NK-92 treated with Interleukin-12 subunit alpha and Interleukin-12 subunit beta, amount 100 ng/mL, for 24 hours (cell line): ENCODE measurements around the gene AP3M1.

Experiments used
- DNase-seq: peaks from one replicate; lab custom pipeline; 2025; lab: John Stamatoyannopoulos, UW

AP3M1 gene

DNA sequence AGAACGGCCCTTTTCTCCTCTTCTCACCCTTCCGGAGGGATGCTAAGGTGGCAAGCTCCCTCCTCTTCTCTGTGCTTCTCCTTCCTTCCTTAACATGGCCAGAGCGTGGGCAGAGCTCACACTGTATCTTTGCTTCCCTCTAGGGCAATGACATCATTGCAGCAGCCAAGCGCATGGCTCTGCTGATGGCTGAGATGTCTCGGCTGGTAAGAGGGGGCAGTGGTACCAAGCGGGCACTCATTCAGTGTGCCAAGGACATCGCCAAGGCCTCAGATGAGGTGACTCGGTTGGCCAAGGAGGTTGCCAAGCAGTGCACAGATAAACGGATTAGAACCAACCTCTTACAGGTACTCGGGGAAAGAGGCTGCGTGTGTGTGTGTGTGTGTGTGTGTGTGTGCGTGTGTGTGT lies 36.6 kb downstream of the AP3M1 start:
- no peak for DNase-seq

DNA sequence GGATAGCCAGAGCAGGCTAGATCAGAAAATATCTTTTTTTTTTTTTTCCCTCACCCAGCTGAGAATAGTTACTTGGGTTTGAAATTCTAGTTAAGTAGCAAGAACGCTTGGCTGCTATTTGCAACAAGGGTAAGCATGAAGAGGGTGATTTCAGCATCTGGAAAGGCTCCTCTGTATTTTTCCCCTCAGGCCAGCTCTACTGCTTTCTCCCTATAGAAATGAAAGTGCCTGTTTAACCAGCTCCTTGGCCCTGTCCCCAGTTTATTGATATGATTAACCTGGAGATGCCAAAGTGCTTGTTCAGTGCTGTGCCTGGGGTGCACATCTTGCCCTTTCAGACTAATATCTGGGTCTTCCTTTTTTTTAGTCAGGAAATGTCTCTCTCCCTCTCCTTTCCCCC lies 37.1 kb downstream of the AP3M1 start:
- DNase-seq, result no peak

DNA sequence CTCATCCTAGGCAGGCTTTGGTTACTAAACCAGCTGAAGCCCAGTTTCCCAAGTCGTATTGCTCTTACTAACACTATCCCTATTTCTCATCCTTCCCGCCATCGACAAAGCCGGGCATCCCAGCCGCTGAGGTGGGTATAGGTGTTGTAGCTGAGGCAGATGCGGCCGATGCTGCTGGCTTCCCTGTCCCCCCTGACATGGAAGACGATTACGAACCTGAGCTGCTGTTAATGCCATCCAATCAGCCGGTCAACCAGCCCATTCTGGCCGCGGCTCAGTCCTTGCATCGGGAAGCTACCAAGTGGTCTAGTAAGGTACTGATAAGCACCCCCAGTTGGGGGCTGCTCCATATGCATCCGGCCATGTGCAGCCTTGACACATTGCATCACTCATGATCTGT lies 38.8 kb downstream of the AP3M1 start:
- DNase-seq, result no peak

DNA sequence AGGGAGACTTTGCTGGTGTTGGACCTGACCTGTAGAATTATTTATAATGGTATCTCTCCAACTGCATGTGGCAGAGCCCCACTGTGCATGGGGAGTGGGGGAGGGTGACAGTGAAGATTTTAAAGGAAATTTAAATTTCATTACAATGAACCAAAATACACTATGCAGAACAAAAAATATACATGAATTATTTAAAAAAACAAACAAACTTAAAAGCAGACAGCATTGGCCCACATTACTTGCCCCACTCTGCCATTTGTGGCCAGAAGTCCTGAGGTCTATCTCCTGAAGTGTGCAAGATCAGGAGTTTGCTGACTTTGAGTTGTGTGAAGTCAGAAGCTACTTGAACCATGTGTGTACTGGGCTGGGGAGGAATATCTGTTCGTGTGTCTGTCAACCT lies 40.5 kb downstream of the AP3M1 start:
- no peak for DNase-seq

DNA sequence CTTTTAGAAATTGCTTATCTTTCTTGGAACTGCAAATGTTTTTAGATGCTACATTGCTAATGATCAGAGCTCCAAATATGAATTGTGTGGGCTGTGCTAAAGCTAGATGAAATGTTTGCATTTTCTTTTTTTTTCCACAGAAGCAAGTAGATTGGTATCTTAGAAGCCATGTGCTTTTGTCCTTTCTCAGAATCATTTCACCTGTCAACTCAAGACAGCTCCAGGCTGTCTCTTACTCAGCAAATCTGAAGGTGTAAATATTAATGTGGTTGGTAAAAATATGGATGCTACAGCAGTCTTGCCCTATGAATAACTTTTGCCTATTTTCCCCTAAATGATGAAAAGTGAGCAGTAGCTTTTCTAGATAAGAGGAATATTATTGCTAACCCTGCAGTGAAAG lies 41.2 kb downstream of the AP3M1 start:
- no peak for DNase-seq

DNA sequence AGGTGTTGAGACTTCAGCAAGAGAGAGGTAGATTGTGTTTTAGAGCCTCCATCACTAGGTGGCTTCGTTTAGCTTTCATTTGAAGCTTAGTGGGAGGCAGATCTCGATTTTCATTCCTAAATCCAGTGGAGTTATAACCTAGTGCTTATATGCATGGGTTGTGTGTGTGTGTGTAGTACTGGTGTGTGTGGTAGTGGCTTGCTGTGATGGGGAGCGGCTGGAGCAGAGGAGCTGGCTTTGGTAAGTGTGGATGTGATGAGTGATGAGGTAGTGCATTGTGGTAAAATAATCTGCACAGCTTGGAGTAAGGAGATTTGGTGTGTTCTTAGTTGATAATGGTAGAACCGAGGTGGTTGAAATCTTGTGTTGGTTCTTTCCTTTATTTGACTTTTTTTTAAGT lies 43.2 kb downstream of the AP3M1 start:
- DNase-seq, result no peak

DNA sequence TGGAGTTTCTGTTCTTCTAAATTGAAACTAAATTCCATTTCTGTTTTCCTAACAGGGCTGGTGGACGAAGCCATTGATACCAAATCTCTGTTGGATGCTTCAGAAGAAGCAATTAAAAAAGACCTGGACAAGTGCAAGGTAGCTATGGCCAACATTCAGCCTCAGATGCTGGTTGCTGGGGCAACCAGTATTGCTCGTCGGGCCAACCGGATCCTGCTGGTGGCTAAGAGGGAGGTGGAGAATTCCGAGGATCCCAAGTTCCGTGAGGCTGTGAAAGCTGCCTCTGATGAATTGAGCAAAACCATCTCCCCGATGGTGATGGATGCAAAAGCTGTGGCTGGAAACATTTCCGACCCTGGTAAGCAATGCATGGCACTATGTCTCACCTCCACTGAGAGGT lies 45.6 kb downstream of the AP3M1 start:
- no peak for DNase-seq

DNA sequence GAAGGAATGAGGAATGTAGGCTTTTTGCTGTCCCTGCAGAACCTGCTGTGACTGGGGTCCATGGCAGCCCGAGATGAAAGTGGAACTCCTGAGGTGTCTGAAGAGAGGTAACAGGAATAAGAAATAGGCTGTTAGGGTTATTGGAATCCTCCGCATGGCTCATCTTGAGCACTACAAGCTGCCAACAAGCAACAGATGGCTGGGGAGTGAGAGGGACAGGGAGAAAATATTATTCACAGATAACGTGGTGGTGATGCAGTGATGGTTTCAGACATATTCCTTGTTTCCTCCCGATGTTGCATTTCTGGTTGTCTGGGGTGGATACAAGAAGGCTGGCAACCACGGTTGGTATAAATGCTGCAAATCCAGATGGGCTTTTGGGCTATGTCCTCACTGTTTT lies 46.1 kb downstream of the AP3M1 start:
- DNase-seq, result no peak

DNA sequence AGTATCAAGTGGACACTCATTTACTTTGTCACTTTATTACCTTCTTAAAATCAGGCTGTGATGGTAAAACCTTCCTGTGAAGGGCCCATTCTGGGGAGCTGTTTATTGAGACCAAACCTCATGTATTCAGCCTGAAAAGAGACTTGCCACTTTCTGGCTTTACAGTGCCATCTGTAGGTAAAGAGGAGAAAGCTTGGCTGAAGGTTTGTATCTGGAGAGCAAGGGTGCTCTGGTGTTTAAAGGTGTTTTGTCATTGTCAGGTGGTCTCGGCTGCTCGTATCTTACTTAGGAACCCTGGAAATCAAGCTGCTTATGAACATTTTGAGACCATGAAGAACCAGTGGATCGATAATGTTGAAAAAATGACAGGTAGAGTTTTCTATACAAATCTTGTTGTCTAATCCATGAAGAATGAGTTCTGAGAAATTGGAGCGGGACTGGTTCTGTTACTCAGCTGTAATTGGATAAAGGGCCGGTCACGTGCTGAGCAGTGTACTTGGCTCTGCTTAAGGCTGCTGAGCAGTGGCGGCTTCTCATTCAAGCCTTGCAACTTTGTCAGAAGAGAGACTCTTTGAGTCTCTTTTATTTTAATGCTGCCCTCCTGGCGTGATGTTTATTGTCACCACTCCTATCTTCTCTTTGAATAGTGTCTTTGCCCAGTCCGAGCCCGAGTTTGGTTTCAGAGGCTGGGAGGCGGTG lies 46.9 kb downstream of the AP3M1 start:
- no peak for DNase-seq

DNA sequence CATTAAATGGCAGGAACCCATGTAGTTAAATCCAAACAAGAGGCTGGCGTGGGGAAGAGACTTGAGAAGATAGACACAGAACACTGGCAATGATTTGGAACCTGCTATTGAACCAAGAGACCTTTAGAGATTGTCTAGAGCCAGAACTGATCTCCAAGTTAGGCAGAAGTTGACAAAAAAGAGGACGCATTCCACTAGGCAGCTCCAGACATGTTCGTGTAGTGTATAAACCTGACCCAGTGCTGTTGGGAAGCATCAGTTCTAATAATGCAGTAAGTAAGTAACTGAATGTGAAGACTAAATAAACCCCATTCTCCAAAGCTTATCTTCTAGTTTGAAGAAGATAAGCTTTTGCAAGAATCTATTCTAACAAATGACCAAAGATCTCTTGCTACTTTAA lies 50.8 kb downstream of the AP3M1 start:
- no peak for DNase-seq

DNA sequence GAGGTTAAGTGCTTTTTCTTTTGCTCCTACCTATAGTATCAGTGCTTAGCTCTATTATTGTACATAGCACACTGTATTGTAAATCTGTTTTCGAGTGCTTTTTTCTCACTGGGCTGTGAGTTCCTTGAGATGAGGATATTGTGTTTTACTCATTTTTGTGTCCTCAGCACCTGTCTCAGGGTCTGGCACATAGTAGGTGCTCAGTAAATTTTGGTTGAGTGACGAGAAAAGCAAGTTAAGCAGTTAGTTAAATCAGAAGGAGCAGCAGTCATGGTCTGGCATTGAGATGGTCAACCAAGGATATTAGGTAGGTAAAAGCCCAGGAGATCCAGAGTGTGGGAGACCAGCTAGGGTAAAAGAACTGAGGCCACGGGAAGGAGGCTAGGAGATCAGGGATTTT lies 51.2 kb downstream of the AP3M1 start:
- no peak for DNase-seq

DNA sequence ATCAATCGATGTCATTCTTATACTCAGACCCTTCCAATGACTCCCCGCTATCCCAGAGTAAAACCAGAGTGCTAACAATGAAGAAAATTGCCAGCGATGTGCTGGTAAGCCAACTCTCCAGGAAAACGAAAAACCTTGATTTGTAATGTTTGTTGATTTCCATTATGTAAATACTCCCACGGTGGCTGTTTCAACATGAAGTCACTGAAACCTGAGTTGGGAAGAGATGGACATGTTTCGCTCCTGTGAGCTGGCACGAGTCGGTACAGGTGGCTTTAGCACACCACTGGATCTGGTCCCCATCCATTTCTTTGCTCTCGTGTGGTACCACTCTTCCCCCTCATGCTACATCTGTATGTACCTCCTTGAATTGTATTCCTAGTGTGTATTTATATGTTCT lies 52.9 kb downstream of the AP3M1 start:
- no peak for DNase-seq

DNA sequence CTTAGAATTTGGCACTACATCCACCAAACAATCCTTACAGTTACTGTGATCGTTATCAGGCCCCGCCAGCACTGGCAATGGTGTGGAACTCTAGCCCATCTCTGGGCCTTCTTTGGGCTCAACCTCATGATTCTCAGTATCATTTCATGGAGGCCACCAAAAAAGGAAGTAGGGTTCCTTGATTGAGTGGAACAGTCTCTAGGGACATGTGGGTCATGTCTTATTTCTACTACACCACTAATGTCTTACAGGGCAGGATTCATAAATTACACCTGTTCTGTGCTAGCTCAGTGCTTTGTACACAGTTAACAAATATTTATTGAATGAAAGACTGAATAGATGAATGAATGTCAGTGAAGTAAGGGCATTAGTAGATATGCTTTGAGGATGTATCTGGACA lies 53.9 kb downstream of the AP3M1 start:
- DNase-seq, result no peak

DNA sequence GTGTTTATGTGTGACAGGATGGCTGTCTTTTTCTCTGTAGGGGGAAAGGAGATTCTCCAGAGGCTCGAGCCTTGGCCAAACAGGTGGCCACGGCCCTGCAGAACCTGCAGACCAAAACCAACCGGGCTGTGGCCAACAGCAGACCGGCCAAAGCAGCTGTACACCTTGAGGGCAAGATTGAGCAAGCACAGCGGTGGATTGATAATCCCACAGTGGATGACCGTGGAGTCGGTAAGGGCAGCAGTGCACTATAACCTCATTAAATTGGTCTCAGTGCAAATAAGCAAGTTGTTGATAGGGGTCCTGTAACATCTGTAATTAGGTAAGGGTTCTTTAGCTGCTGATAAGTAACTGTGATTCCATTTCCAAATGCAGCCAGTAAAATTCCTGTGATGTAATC lies 56.4 kb downstream of the AP3M1 start:
- DNase-seq, result no peak

DNA sequence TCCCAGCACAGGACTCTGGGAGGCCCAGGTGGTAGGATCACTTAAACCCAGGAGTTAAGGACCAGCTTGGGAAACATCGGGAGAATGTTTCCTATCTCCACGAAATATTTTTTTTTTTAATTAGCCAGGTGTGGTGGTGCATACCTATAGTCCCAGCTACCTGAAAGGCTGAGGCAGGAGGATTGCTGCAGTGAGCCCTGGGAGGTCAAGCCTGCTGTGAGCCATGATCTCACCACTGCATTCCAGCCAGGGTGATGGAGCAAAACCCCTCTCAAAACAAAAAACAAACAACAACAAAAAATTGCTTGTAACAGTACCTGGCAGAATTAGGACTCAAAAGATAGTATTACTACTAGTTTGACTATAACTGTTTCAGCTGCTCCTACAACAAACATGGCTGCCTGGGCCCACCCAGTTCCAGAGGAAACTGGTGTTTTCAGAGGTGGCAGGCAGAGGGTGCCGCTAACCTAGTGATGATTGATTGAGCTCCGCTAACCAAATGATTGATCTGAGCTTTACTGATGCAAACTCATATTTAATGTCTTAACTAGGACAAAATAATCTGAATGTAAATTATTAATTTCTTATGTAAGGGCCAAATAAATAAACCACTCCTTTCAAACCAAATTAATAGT lies 57.0 kb downstream of the AP3M1 start:
- DNase-seq, result no peak

DNA sequence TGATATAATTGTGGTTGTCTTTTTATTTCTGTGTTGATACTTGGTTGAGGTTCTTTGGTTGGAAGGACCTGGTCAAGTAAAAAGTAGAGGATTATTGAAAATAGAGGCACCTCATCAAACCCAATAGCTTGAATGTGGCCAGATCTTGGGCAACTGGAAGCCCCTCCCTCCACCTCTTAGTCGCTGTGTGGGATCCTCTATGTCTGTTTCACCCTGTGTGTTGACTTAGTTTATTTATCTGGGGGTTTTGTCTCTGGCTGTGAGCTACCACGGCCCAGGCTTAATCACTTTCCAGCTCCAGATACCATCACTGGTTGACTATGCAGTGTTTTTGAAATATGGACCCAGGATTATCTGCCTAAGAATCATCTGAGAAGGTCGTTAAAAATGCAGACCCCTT lies 58.3 kb downstream of the AP3M1 start:
- no peak for DNase-seq

DNA sequence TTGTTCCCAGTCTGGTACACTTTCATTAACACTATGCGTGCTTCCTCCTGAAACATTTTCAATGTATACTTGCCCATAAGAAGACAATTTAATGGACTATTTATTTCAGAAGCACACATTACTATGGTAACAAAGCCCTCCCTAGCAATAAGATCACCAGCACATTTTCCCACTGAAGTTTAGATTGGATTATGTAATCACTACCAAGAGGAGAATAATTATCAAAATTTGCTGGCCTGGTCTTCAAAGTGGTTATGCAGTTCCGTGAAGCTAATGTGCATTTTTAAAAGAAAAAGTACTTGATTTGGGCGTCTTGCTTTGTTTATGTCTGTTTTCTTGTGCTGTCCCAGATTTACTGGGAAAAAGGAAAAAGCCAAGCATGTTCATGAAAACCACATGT lies 61.9 kb downstream of the AP3M1 start:
- DNase-seq, result no peak

DNA sequence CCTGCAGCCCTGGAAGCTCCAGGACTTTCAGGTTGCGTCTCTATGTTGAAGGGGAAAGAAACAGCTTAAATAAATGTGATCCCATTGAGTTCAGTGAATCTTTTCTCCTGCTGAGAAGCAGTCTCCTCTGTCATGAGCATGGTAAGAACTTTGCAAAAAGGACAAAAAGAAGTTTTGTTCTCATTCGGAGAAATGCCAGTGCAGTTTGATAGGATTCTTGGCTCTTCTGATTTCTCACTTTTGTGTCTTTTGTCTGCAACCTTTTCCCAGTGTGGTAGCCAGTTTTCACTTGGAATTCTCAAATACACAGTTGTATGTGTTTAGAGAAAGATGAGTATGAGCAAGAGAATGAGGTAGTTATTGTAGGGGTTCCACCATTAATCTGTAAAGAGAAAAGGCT lies 64.3 kb downstream of the AP3M1 start:
- no peak for DNase-seq

DNA sequence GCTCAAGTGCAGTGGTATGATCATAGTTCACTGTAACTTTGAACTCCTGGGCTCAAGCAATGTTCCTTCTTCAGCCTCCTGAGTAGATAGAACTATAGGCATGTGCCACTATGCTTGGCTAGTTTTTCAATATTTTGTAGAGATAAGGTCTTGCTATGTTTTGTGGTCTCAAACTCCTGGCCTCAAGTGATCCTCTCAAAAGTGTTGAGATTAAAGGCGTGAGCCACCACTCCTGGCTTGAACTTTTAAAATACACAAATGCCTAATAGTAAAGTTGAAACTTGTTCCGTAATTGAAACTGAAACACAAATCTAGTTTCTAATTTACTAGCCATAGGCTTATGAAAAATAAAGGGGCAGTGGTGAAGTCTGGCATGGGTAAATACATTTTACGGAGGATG lies 65.7 kb downstream of the AP3M1 start:
- DNase-seq, result no peak

DNA sequence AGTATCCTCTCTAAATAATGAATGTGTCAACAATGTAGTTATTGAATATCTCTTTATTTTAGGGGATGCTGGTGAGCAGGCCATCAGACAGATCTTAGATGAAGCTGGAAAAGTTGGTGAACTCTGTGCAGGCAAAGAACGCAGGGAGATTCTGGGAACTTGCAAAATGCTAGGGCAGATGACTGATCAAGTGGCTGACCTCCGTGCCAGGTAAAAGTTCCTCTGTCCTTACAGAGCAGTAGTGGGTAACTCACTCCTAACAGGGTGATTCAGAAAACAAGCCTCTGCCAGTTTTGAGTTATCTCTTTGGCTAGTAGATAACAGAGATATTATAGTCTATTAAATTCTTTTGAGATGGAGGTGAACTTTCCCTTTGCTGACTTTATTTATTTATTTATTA lies 67.3 kb downstream of the AP3M1 start:
- no peak for DNase-seq

DNA sequence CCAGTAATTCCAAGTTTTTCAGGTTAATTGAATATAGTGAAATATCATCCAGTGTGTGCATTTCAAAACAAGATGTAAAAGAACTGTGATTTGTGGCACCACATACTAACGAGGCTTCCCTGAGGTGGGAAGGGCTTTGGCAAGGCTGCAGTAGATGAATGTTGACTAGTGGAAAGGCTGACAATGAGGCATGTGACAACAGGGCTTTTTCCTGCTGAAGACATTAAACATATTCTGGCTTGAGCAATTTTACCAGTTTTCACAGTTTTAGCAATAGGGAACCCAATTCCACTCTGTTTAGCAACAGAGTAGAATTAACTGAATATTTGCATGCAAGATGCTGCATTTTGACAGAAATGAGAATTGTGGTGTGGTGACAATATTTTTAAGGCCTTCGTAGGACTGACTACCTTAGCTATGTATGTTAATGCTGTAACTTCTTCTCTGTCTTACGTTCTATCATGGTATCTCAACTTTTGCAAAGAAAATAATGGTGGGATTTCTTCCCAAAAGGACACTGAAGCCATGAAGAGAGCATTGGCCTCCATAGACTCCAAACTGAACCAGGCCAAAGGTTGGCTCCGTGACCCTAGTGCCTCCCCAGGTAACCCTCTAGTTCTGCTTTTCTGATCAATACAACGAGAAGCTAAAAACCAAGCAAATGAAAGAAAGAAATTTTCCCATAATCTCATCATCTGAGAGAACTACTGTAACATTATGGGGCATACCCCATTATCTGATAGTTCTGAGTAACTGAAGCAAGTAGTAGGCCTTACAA lies 68.5 kb downstream of the AP3M1 start:
- DNase-seq, result no peak

DNA sequence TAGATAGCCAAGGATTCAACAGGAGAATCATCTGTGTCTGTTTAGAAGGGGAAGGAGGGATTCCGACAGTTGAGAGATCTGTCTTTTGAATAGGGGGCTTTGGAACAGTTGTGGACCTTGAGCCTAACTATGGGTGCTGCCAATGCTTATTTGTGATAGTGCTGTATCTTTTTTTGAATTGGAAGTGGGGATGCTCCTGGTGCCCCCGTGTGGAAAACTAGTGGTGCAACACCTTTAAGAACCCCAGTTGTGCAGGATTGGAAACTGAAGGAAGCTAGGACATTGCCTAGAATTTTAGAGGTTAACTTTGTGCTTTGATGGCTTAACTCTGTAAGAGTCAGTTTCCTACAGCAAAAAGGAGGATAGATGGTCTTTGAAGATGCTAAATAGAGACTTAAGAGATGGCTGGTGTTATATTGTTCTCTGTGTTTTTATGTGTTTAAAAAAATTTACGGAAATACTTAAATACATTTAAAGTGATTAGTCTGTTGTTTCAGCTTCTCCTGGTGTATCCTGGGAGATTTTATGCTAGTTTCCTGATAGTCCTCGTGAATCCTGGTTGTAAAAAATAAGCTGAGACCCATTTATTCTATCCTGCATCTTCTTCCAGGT lies 69.3 kb downstream of the AP3M1 start:
- peak; percentile 23 for DNase-seq
